ENCODE measurements around the gene USP48.

DNA sequence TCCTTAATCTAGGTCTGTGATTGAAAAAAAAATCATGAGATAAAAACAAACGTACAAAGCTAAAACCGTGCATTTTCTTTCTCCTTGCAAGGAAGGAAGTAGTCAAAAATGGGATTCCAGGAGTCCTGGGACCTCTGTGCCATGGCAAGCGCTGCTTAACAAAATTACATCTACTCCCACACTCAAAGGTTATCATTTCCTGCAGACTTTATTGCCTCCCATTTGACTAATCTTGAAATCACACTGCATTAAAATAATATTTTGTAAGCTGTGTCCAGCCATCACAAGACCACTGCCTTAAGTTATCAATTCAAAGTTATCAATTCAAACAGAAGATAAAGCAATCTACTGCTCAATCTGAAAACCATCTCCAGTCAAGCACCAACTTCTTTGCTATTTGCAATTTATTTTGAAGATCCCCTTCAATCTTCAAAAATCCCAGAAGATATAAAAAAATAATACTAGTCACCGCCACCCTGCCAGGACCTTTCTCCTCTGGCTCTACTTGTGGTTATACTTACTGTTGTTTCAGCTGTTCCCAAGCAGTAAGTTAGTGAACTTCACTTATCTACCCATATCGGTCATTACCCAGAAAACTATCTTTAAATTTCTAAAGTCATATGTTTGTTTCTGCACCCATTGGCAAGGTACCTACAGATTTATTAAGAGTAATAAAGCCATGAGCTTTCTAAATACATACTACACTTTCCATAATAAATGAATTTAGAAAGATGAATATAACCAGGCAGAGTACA, 75.7 kb downstream of the USP48 start:
- no peak for TF ChIP-seq CTCF (IDR thresholded peaks at IDR 0.05 in 4 of 5, conservative IDR thresholded peaks at IDR 0.05 in 1 of 5)
- no peak for TF ChIP-seq POLR2A (IDR thresholded peaks at IDR 0.05)

Measured in gastrocnemius medialis (tissue), 4 donors.